ENCODE data around the gene MYCL.
"Not testable (repeated sequence)": the region's sequence is repeated elsewhere in the genome, so short reads cannot be mapped to it uniquely, and the experiment has no call there.

MYCL gene

DNA sequence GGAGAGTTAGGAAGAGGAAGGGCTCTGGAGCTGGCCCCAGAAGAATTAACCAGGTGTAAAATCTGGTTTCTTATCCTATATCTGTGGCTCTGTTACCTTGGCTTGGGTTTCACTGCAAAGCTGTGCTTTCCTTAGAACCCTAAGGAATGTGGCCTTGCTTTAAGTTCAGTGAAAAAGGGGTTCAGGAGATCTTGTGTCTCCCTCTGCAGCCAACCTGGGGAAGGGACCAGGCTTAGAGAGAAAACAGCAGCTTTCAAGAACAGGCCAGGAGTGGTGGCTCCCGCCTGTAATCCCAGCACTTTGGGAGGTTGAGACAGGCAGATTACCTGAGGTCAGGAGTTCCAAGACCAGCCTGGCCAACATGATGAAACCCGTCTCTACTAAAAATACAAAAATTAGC, 16.1 kb upstream of the MYCL start:
- DNase-seq, result peak; percentile 22

GRCh38 chr1:39915499-39916129, 13.9 kb upstream of the MYCL start:
- no peak for DNase-seq

- DNase-seq, result not testable (repeated sequence)
Measured at GRCh38 chr1:39913136-39913535, 11.4 kb upstream of the MYCL start.

GRCh38 chr1:39910263-39910662, 8.5 kb upstream of the MYCL start:
- DNase-seq, result no peak

DNA sequence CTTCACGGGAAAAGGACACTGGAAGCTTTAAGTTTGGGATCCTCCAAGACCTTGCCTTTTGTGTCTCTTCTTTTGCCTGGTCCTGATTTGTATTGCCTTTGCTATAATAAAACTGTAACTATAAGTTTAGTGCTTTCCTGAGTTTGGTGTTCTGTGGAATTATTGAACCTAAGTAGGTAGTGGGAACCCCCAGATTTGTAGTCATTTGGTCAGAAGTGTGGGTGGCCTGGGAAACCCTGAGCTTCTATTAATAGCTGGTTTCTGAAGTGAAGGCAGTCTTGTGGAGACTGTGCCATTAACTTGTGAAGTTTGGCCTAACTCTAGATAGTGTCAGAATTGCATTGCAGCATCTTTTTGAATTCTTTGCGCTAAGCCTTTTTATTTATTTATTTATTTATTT, 6.8 kb upstream of the MYCL start:
- DNase-seq, result no peak

DNA sequence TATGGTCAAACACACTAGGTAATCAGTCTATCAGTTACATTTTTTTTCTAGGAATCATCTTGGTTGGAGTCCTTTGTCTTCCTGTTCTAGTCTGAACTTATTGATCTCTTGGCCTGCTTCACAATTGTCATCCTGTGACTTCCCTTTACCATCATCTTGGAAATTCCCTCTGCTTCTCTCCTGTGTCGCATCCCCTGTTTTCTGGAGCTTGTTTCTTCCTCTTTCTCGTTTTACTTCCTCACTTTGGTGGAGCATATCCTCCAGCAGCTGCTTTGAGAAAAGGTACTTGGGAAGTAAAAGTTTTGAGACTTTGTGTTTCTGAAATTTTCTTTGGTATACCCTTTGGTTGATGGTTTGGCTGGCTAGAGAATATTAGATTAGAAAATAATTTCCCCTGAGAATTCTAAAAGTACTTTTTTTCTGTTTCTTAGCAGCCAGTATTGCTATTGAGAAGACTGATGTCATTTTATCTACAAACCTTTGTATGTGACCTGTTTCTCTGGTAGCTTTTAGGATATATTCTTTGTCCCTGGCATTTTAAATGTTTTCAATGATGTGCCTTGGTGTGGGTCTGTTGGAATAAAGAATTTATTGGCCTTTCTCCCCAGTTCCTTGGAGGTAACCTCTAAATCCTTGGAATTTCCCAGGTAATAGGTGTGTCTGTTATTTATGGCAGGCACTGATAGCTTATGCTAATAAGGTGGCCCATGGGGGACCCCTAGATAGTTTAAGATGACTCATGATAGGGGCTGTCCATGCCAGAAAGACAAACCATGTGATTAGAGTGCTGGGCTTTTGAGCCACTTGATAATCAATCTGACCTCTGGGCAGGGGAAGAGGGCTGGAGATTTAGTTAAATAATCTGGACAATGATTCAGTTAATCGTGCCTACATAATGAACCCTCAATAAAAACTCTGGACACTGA, 6.1 kb upstream of the MYCL start:
- DNase-seq, result no peak

DNA sequence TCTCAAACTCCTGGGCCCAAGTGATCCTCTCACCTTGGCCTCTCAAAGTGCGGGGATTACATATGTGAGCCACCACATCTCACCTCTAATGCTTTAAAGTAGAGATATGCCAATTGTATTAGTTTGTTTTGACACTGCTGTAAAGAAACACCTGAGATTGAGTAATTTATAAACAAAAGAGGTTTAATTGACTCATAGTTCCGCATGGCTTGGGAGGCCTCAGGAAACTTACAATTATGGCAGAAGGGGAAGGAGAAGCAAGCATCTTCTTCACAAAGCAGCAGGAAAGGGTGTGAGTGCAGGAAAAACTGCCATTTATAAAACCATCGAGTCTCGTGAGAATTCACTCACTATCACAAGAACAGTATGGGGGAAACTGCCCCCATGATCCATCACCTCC, 3.5 kb upstream of the MYCL start:
- no peak for DNase-seq

GRCh38 chr1:39902460-39902807, 717 bp upstream of the MYCL start:
- DNase-seq, result no peak

GRCh38 chr1:39901464-39901713, 328 bp downstream of the MYCL start:
- DNase-seq, result no peak

- DNase-seq, result no peak
Measured at GRCh38 chr1:39900662-39901463, 854 bp downstream of the MYCL start.

DNA sequence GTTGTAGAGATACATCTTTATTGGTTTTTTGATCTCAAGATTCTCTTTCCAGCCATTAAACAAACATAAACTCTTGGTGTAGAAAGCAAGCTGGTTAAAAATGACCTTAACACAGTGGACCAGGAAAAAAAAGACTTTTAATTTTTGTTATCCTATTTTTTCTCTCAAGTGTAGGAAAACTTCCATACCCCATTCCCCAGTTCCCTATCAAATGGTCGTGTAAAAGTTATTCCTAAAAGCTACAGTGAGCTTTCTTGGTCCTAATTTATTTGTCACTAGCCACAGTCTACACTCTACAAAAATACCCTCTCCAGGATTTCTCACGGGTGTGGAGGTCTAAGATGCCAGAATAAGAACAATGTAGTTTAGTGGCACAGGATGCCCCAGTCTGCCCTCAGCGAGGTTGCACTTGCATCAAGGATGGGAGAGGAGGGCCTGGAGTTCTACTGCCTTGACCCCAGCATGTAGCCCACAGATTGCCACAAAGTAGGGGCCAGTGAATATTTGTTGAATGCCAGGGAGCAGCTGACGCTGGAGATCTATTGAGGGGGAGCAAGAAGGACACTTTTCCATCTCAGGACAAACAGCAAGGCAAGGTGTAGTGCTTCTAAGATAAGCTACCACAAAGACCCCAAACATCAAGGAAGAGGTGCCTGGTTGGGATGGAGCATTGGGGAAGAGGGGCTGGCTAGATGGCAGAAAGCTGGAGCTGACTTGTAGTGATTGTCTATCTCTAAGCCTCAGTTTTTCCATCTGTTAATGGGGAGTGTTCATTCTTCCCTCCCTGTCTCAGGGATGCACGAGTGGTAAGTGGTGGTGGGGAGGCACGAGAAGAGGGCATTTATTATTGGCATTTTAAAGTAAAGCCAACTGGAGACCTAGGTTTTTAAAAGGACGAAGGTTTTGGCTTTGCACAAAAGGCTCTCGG, 1.8 kb downstream of the MYCL start:
- no peak for DNase-seq

- DNase-seq, result peak; percentile 50
Measured at GRCh38 chr1:39898648-39899603, 2.8 kb downstream of the MYCL start.

DNA sequence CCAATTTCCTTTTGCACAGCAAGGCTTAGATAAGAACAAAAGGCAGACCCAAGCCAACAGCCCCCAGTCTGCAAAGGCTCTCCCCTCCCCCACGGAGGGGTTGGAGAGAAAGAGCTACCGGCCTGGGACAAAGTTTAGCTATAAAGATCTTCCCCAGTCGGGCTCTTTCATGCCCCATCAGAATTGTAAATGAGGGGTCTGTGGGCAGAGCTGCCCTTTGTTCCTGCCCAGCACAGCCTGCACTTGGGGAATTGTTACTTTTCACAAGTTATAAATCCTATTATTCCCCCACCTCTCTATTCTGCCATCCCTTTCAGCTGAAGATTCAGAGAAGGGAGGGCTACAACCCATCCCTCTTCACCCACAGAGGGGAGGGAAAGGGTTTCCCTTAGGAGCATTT, 3.5 kb downstream of the MYCL start:
- DNase-seq, result no peak

DNA sequence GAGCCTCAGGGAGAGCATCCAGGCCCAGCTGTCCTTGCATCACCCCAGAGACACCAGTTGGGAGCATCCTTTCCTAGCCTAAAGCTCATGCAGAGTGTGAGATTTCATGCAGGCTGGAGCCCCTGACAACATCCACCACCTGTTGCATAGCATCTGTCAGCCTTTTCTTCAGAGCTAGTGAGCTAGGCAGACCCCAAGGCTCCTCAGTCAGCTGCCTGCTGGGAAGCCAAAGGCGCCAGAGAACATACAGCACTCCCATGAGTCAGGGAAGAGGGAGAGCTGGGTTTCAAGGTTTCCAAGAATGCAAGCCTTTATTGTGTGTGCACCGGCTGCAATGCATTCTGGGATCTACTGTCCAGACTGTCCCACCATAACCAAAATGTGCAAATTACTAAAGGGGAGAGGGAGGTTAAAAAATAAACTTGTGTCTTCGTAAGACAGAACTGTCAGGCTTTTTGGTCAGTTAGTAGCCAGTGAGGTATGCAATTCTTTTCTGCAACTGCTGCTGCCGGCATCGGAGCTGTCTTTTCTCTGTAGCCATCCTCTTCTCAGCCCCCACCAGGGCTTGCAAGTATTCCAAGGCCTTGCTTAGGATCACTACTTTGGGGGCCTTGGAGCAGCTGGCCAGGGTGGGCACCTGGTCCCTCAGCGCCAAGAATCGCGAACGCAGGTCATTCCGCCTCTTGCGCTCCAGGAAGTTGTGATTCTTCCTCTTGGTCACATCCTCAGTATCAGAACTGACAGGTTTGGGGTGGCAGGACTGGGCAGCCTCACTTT, 4.6 kb downstream of the MYCL start:
- DNase-seq, result peak; percentile 47

GRCh38 chr1:39895731-39896480, 5.8 kb downstream of the MYCL start:
- no peak for DNase-seq

DNA sequence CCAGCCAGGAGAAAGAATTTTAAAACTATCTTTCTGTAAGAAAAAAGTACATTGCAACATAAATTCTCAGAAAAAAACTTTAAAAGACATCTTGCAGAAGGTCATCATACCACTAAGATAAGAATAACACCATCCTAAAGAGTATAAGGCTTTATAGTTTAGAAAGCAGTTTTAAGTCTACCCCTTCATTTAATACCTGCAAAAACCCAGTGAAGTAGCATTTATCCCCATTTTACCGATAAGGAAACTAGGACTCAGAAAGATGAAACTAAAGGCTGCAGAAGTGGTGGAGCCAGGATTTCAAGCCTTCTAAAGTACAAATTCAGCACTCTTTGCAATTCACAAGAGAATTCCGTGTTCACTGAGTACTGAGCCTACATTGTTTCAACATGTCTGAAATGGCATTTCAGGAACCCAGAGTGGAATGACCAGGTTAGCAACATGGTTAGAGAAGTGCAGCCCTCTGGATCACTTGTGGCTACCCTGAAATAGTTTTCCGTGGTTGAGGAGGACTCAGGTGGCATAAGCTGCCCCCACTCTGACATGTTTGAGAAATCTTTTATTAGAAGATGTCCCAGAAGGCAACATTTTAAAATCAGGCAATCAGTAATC, 6.7 kb downstream of the MYCL start:
- no peak for DNase-seq

- DNase-seq, result peak; percentile 95
Measured at GRCh38 chr1:39892601-39893595, 8.8 kb downstream of the MYCL start.

GRCh38 chr1:39890880-39891279, 10.8 kb downstream of the MYCL start:
- no peak for DNase-seq

Data from NCI-H226 (cell line).